ENCODE results near the gene CHI3L2.

Gene CHI3L2

GRCh38 chr1:111253876-111254275 lies 26.4 kb downstream of the CHI3L2 start:
- no peak for DNase-seq (ENCODE audit: low spot score)

DNA sequence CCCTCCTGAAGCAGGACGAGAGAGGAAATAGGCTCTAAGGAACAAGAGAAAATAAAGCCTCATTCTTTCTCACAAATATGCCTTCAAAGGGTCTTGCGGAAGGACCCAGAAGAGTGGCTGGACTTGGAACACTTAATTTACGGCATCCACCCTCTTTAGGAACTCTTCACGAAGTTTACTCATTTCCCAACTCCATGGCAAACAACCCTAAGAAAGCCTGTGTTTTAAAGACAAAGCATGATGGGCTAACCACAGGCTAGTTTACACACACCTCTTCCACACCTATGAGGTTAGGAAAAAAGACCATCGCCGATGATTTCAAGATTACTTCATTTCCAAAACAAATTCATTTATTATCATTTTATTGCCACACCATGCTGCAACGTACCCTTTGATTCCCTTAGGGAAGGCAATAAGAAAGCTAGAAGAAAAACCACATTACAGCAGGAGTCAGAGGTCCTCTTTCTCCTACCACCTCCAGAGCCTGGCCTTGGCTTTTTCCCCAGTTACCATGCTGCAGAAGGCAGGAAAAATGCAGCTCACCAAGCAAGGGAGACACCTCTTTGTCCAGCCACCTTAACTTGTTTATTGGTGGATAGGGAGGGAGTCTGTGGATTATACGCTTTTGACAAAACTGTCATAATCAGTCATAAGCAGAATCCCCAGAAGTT lies 29.6 kb downstream of the CHI3L2 start:
- no peak for DNase-seq (ENCODE audit: low spot score)

DNA sequence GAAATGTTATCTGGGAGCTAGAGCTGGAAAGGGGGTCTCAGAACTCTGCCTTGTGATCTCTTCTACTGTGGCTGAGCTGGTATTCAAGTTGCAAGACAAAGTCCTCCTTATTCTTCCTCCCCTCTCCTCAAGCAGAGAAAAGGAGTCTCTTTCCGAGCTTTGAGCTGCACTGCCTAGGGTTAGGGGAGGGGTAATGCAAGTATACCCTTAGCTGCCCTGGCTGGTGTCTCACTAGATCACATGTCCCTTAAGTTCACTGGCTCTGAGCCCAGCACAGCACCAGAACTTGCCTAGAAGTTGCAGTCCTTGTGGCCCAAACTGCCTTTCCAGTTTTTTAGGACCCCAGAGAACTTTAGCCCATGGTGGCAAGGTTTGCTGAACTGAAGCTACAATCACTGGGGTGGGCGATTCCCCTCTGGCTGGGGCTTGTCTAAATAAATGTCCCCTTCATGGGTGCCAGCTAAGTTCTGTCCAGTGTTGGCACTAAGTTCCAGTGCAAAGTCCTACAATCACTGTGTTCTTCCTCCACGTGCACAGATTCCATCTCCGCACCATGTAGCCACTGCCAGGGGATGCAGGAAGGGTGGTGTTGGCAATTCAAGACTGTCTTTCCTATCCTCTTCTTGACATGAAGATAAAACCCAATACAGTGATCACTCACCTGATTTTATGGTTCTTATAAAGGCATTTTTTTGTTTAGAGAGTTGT lies 40.4 kb downstream of the CHI3L2 start:
- DNase-seq (ENCODE audit: low spot score): no peak

DNA sequence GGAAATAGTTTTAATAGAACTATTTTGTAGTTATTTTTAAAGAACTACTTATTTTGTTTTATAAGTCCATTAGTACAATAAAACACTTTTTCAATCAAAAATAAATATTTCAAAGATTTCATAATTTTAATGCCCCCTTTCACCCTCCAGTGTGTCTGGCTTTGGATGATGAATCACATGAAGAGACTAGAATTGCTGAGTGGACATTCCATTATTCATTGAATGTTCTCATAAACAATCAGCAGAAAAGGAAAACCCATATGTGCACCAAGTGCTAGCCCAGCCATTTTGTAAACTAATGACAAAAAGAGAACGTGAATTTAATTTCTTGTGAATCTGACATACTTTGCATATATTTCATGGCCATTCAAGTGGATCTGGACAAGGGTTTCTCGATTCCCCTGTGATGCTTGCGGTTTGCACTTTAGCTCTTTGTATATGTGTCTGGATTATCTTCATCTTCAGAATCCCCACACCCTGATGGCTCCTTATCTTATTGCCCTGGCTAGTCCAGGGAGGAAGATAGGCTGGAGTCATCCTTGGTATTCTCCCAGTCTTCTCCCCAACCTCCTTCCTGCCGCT lies 42.4 kb downstream of the CHI3L2 start:
- no peak for DNase-seq (ENCODE audit: low spot score)

- no peak for DNase-seq (ENCODE audit: low spot score)
Observed at GRCh38 chr1:111270771-111271463, 43.4 kb downstream of the CHI3L2 start.

DNA sequence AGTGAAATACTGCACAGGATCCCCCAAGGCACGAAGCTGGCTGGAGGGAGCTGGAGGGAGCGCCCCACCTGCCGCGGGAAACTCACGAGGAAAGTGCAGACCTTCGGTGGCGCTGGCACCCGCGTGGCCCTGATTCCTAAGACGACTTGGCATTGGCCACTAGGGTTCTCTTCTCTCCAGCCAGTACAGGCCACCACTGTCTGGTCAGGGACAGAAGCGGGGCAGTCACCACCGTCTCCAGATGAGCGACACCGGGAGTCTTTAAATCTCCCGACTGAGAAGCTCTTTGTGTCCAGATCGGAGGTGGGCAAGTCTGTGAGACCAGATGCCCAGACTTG lies 43.9 kb downstream of the CHI3L2 start:
- DNase-seq (ENCODE audit: low spot score): no peak

DNA sequence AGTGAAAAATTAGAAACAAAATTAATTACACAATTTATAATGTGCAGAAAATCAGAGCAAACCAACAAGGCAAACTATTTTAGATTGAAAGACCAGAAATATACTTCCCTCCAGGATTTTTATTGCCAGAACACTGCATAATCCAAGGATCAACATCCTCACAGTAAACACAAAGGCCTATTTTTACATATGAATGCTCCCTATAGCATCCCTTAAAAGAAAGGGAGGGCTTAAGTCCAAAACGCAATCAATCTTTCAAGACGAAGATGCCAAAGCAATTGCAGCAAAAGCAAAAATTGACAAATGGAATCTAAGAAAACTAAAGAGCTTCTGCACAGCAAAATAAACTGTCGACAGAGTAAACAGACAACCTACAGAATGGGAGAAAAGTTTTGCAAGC lies 44.6 kb downstream of the CHI3L2 start:
- no peak for DNase-seq (ENCODE audit: low spot score)

GRCh38 chr1:111274653-111275052 lies 47.1 kb downstream of the CHI3L2 start:
- DNase-seq (ENCODE audit: low spot score): no peak

DNA sequence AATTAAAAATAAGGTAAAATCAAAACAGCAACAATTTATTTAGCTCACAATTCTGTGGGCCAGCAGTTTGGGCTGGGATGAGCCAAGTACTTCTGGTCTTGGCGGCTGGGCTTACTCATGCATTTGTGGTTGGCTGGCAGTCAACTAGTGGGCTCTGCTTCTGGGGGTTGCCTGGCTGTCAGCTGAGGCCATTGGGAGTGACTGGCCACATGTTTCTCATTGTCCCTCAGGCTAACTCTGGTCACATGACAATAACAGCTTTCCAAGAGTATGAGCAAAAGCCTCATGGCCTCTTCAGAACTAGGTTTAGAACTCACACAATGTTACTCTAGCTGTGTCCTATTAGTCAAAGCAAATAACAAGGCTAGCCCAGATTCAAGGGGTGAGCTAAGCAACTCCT lies 47.6 kb downstream of the CHI3L2 start:
- no peak for DNase-seq (ENCODE audit: low spot score)

GRCh38 chr1:111275780-111276433 lies 48.4 kb downstream of the CHI3L2 start:
- no peak for DNase-seq (ENCODE audit: low spot score)

GRCh38 chr1:111279144-111279543 lies 51.6 kb downstream of the CHI3L2 start:
- DNase-seq (ENCODE audit: low spot score): no peak

DNA sequence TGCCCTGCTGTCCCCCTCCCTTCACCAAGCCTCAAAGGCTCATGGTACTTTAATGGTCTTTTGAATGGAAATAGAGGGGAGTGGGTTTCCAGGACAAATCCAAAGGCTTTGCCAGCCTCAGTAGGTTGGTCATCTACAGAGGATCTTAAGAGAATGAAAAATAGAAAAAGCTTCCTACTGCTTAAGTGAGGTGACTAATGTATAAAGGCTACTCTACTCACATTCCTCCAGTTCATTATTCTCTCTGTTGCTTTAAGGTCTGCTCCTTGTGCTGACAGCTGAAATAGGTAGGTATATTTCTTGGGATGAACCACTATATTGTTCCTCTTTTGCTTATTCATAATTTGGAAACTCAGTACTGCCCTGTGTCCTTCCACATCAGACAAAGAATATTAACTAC lies 52.8 kb downstream of the CHI3L2 start:
- DNase-seq (ENCODE audit: low spot score): no peak

DNA sequence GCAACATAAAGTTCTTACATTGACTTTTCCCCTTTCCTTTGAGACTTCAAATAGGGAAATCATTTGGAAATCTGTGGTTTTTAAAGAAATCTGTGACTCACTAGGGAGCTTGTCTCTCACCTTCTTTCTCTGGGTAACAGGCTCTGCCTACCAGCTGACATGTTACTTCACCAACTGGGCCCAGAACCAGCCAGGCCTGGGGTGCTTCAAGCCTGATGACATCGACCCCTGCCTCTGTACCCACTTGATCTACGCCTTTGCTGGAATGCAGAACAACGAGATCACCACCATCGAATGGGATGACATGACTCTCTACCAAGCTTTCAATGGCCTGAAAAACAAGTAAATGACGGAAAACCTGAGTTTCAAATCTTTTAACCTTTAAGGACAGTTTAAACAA lies 53.9 kb downstream of the CHI3L2 start:
- no peak for DNase-seq (ENCODE audit: low spot score)

DNA sequence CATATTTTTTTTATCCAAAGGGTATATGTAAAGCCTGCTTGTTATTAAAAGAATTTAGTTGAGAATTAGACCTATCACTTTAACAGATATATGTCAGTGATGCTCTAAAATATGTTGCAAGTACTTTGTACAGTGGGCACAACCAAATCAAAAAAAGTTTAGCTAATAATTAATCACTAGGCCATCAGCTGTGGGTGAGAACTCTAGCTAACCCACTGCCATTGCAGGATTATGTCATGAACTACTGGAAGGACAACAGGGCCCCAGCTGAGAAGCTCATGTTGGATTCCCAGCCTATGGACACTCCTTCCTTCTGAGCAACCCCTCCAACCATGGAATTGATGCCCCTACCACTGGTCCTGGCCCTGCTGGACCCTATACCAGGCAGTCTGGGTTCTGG lies 56.3 kb downstream of the CHI3L2 start:
- no peak for DNase-seq (ENCODE audit: low spot score)

GRCh38 chr1:111285879-111286278 lies 58.4 kb downstream of the CHI3L2 start:
- no peak for DNase-seq (ENCODE audit: low spot score)

- no peak for DNase-seq (ENCODE audit: low spot score)
Observed at GRCh38 chr1:111286912-111287311, 59.4 kb downstream of the CHI3L2 start.

DNA sequence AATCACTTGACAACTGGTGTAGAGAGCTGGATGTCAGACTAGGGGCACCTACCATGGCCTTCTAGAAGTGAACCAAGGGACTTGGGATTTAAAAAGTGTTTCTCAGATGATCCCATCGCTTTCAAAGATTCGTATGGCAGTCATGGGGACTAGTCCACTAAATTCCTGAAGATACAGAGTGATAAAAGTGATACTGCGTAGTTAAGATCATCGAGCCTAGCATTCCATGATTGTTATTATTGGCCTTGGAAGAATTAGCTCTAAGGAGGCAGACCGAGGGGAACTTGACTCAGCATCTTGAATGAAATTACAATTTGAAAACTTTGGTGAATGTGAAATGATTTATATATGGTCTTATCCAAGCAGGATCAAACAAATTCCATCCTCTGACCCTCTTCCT lies 61.9 kb downstream of the CHI3L2 start:
- DNase-seq (ENCODE audit: low spot score): no peak

DNA sequence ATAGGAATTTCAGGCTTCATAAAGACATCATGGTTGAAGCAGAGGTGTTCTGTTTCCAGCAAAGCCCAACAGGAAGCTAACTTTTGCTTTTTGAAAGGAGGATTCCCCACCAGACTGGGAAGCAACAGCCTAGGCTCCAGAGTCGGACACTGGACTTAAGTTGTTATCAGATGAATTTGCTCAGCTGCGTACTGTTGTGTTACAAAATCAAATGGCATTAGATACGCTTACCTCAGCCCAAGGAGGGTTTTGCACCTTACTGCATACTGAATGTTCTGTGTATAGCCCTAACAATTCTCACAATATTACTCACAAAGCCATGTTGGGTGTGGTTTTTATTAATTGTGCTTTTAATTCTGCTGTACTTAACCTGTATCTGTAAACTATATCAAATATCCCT lies 62.6 kb downstream of the CHI3L2 start:
- no peak for DNase-seq (ENCODE audit: low spot score)

DNA sequence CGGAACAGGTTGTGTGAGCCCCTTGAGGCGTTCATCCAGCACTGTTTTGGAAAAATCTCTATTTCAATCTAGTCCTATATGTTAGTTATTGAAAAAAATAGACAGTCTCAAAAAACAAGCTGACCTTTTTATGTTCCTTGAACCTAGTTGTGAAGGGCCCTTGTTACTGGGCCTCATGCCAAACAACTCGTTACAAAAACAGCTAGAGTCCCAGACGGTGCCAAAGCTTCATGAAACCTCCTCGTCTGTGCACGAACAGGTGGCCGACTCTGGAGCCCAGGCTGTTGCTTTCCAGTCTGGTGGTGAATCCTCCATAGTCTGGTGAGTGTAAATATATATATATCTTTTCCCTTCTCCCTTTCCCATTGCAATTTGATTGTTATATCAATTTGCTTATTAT lies 63.1 kb downstream of the CHI3L2 start, which contains the start of gene CHIA:
TSS of gene CHIA (plus strand) at position 222 of the 400 bp plus-strand sequence. CDS start 19,617 bp downstream, outside the sequence.
- peak; percentile 23 for DNase-seq (ENCODE audit: low spot score)
